HUES6 (cell line): ENCODE results near the gene WNK1.

Source experiments
- H3K27ac ChIP-seq: 2 replicates; pipeline ENCODE4 v1.7.0; 2013; ENCODE audit warnings: low read depth, mild to moderate bottlenecking, low read length, inconsistent platforms
- H3K27me3 ChIP-seq: 2 replicates; pipeline ENCODE4 v1.6.1; 2013; ENCODE audit warnings: low read length; ENCODE audit not compliant: control insufficient read depth, insufficient read depth
- H3K36me3 ChIP-seq: 2 replicates; pipeline ENCODE4 v1.6.1; 2013; ENCODE audit warnings: low read length; ENCODE audit not compliant: control insufficient read depth, insufficient read depth
- H3K4me1 ChIP-seq: 2 replicates; pipeline ENCODE4 v1.6.1; 2013; ENCODE audit warnings: low read length; ENCODE audit not compliant: control insufficient read depth, insufficient read depth
- H3K4me3 ChIP-seq: 2 replicates; pipeline ENCODE4 v1.5.1; 2013; ENCODE audit warnings: low read depth, low read length
- H3K9ac ChIP-seq: one replicate; pipeline ENCODE4 v1.6.1; 2013; ENCODE audit warnings: mild to moderate bottlenecking, low read length
- H3K9me3 ChIP-seq: 2 replicates; pipeline ENCODE4 v1.6.1; 2013; ENCODE audit warnings: low read depth, low read length; ENCODE audit not compliant: control insufficient read depth, insufficient read depth

Gene WNK1

DNA sequence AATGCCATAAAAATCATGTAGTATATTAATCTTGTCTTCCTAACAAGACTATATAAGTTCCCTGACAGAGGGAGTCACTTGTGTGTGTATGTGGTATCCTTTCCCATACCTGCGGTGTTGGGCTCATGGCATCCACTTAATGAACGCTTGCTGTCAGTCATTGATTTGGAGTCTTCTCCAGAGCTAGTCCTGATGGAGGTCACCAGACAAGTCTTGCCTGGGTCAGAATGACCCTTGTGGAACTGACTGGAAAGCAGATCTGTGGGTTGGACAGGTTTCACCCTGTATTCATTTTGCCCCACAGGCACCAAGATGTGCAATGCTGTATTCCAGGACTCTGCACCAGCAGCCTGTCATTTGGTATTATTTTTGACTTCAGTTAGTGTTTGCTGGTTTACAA lies 27.3 kb upstream of the WNK1 start:
- no peak overlapping the region for H3K9ac ChIP-seq
- no peak overlapping the region for H3K27ac ChIP-seq
- no peaks in the 10 kb centered on the region for H3K36me3 ChIP-seq
- H3K4me1 ChIP-seq, result peaks cover 18% of the 10 kb centered on the region
- no peaks in the 10 kb centered on the region for H3K27me3 ChIP-seq
- H3K4me3 ChIP-seq, result no peak overlapping the region
- no peaks in the 10 kb centered on the region for H3K9me3 ChIP-seq

- no peak overlapping the region for H3K4me3 ChIP-seq
- no peaks in the 10 kb centered on the region for H3K36me3 ChIP-seq
- H3K4me1 ChIP-seq, result peaks cover 18% of the 10 kb centered on the region
- 0 out of 2 replicates have a peak, but pooled peaks cover 5% of the 10 kb centered on the region for H3K9me3 ChIP-seq
- H3K27ac ChIP-seq, result no peak overlapping the region
- H3K9ac ChIP-seq, result no peak overlapping the region
- H3K27me3 ChIP-seq, result no peaks in the 10 kb centered on the region
These were observed 25.9 kb upstream of the WNK1 start for GRCh38 chr12:726281-727140.

- H3K9ac ChIP-seq, result no peak overlapping the region
- 0 out of 2 replicates have a peak, but pooled peaks cover 5% of the 10 kb centered on the region for H3K9me3 ChIP-seq
- no peaks in the 10 kb centered on the region for H3K36me3 ChIP-seq
- peaks cover 16% of the 10 kb centered on the region for H3K4me1 ChIP-seq
- no peak overlapping the region for H3K27ac ChIP-seq
- H3K27me3 ChIP-seq, result no peaks in the 10 kb centered on the region
- H3K4me3 ChIP-seq, result no peak overlapping the region
These were observed 25.1 kb upstream of the WNK1 start for GRCh38 chr12:727321-727720.

DNA sequence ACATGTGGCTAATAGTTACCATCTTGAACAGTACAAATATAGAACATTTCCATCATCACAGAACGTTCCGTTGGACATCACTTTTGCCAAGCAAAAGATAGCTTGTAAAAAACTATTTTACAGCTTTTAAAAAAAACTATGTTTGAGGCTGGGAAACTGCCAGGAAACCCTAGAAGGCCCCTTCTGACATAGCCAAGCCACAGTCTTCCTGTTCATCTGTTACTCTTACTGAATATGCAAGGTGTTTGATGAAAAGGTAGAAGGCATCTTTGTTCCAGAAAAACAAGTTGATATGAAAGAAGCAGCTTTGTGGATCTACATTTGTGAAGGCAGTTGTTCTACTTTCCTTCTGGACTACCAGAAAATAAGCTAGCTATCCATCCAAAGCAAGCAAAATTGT lies 23.6 kb upstream of the WNK1 start:
- Histone ChIP-seq H3K4me3 (no peak overlapping the region), H3K27ac (no peak overlapping the region), H3K4me1 (peaks cover 9% of the 10 kb centered on the region), H3K27me3 (no peaks in the 10 kb centered on the region), H3K9me3 (0 out of 2 replicates have a peak, but pooled peaks cover 5% of the 10 kb centered on the region), H3K36me3 (no peaks in the 10 kb centered on the region), H3K9ac (no peak overlapping the region)

- Histone ChIP-seq H3K4me1 (peaks cover 5% of the 10 kb centered on the region), H3K9me3 (0 out of 2 replicates have a peak, but pooled peaks cover 5% of the 10 kb centered on the region), H3K27me3 (no peaks in the 10 kb centered on the region), H3K4me3 (no peak overlapping the region), H3K9ac (no peak overlapping the region), H3K27ac (no peak overlapping the region), H3K36me3 (no peaks in the 10 kb centered on the region)
These were observed 23.2 kb upstream of the WNK1 start for GRCh38 chr12:729221-729620.

DNA sequence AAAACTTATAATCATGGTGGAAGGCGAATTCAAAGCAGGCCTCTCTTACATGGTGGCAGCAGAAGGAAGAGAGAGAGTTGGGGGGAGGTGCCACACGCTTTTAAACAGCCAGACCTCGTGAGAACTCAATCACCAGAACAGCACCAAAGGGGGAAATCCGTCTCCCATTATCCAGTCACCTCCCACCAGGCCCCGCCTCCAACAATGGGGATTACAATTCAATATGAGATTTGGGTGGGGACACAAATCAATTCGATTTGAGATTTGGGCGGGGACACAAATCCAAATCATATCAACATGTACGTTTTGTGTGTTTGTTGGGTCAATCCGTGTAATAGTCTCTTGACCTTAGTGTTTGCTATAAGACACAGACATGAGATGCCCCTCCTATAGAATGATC lies 21.8 kb upstream of the WNK1 start:
- Histone ChIP-seq H3K27me3 (no peaks in the 10 kb centered on the region), H3K4me1 (no peaks in the 10 kb centered on the region), H3K27ac (no peak overlapping the region), H3K9ac (no peak overlapping the region), H3K4me3 (no peak overlapping the region), H3K36me3 (no peaks in the 10 kb centered on the region), H3K9me3 (0 out of 2 replicates have a peak, but pooled peaks cover 5% of the 10 kb centered on the region)

DNA sequence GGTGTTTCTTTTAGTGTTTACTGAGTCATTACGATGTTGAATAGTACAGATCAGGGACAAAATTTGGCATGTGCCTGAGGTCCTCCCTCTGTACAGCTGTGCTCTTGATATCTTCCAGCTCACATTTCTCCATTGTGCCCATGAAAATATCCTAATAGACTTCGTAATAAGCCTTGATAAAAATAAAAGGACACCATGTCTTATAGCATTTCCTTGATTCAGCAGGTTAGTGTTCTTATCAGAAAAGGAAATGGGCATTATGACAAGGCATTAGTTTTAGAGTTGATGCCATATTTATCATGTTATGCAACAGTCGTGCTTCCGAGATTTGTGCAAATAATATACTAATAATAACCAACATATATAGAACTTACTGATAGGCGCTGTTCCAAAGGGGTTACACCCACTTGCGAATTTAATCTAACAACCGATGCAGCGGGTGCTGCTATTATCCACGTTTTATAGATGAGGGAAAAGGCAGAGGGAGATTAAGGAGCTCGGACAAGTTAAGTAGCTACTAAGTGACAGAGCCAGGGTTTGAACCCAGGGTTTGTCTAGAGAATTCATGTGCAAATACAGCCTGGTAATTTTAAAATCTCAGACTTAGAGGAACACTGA lies 15.1 kb upstream of the WNK1 start:
- Histone ChIP-seq H3K9me3 (no peaks in the 10 kb centered on the region), H3K9ac (no peak overlapping the region), H3K27ac (no peak overlapping the region), H3K4me3 (no peak overlapping the region), H3K27me3 (no peaks in the 10 kb centered on the region), H3K36me3 (no peaks in the 10 kb centered on the region), H3K4me1 (0 out of 2 replicates have a peak, but pooled peaks cover 3% of the 10 kb centered on the region)

GRCh38 chr12:738712-739111 lies 13.7 kb upstream of the WNK1 start:
- no peaks in the 10 kb centered on the region for H3K36me3 ChIP-seq
- no peaks in the 10 kb centered on the region for H3K9me3 ChIP-seq
- 0 out of 2 replicates have a peak, but pooled peaks cover 3% of the 10 kb centered on the region for H3K4me1 ChIP-seq
- no peaks in the 10 kb centered on the region for H3K27me3 ChIP-seq
- H3K27ac ChIP-seq, result no peak overlapping the region
- no peak overlapping the region for H3K4me3 ChIP-seq
- no peak overlapping the region for H3K9ac ChIP-seq

DNA sequence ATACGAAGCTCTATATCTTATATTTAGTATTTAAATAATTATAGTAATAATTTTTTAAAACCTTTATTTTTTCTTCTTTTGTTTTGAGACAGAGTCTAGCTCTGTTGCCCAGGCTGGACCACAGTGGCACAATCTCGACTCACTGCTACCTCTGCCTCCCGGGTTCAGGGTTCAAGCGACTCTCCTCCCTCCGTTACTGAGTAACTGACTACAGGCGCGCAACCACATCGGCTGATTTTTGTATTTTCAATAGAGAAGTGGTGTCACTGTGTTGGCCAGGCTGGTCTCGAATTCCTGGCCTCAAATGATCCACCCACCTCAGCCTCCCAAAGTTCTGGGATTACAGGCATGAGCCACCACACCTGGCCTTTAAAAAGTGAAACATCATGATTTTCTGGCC lies 13.0 kb upstream of the WNK1 start:
- Histone ChIP-seq H3K27me3 (no peaks in the 10 kb centered on the region), H3K36me3 (no peaks in the 10 kb centered on the region), H3K27ac (no peak overlapping the region), H3K4me3 (no peak overlapping the region), H3K9me3 (no peaks in the 10 kb centered on the region), H3K4me1 (0 out of 2 replicates have a peak, but pooled peaks cover 3% of the 10 kb centered on the region), H3K9ac (no peak overlapping the region)

DNA sequence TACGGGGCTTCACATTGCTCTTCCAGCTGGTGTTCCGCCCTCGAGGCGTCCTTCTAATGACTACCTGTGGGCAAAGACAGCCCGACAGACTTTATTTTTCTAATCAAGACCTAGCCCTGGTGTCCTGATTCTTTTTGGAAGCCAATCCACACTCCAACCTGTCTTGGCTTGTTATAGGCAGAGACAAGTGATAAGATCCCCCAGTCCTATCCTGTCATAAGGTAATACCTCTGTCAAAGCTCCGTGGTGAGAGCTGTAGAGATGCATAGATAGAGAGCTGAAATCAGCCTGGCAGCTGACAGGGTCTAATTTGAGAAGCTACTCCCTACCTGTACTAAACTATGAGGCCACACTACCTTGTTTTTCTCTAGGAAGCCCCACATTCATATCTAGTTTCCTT lies 11.5 kb upstream of the WNK1 start:
- H3K36me3 ChIP-seq, result no peaks in the 10 kb centered on the region
- 0 out of 2 replicates have a peak, but pooled peaks cover 3% of the 10 kb centered on the region for H3K4me1 ChIP-seq
- H3K27me3 ChIP-seq, result no peaks in the 10 kb centered on the region
- no peak overlapping the region for H3K27ac ChIP-seq
- no peak overlapping the region for H3K9ac ChIP-seq
- no peak overlapping the region for H3K4me3 ChIP-seq
- H3K9me3 ChIP-seq, result no peaks in the 10 kb centered on the region

GRCh38 chr12:749751-750270 lies 2.6 kb upstream of the WNK1 start:
- Histone ChIP-seq H3K36me3 (no peaks in the 10 kb centered on the region), H3K27me3 (no peaks in the 10 kb centered on the region), H3K27ac (no peak overlapping the region), H3K9me3 (no peaks in the 10 kb centered on the region), H3K9ac (no peak overlapping the region), H3K4me1 (peaks cover 13% of the 10 kb centered on the region), H3K4me3 (no peak overlapping the region)
